Activated CD8-positive, alpha-beta T cell treated with anti-CD3 and anti-CD28 coated beads for 36 hours (primary cell): ENCODE measurements around the gene ADD1. TPM values are rescaled to one million over a fixed set of nuclear protein-coding genes. Genes with fewer than 3 reads are reported as not detected.

ENCODE experiments used
- ATAC-seq: fragments of 200-7000 bp; cut with Tn5 transposase; one replicate; pipeline ENCODE4 v1.10.0; 2021; ENCODE audit warnings: mild to moderate bottlenecking, moderate library complexity
- CTCF ChIA-PET: fragments of 350-600 bp; sonication (Branson Sonifier 250); formaldehyde crosslinking; loops from one replicate; lab custom pipeline; 2021; ENCODE audit warnings: antibody characterized with exemption; lab: Charles Lee
- POLR2A ChIA-PET: fragments of 350-600 bp; sonication (Branson Sonifier 250); formaldehyde crosslinking; loops from one replicate; lab custom pipeline; 2021; ENCODE audit warnings: antibody characterized with exemption; lab: Charles Lee
- DNase-seq: peaks from one replicate; pipeline ENCODE4 v3.0.0-alpha.2; 2020
- H3K27ac Mint-ChIP-seq: one replicate; pipeline ENCODE4 v1.8.0; 2021; ENCODE audit warnings: mild to moderate bottlenecking, mixed read lengths
- H3K27me3 Mint-ChIP-seq: one replicate; pipeline ENCODE4 v1.8.0; 2021; ENCODE audit warnings: mixed read lengths
- H3K36me3 Mint-ChIP-seq: one replicate; pipeline ENCODE4 v1.8.0; 2021; ENCODE audit warnings: low read depth, mixed read lengths
- H3K4me1 Mint-ChIP-seq: one replicate; pipeline ENCODE4 v1.8.0; 2021; ENCODE audit warnings: low read depth, mixed read lengths
- H3K4me3 Mint-ChIP-seq: one replicate; pipeline ENCODE4 v1.8.0; 2021; ENCODE audit warnings: mild to moderate bottlenecking, moderate library complexity, mixed read lengths
- H3K9me3 Mint-ChIP-seq: one replicate; pipeline ENCODE4 v1.8.0; 2021; ENCODE audit warnings: mixed read lengths
- intact Hi-C: fragments of 100-400 bp; cut with micrococcal nuclease; formaldehyde crosslinking; loops from one replicate; pipeline ENCODE4 v1.10.0; 2022
- total RNA-seq, 2 experiments: library from RNA; stranded (reverse); gene quantifications; one replicate each; pipeline ENCODE4 v1.2.3, GENCODE V29; 2021
- TF ChIP-seq, protein P1 (sequence below): fragments of 200-600 bp; IDR thresholded peaks from one replicate; pipeline ENCODE4 v1.8.0; 2022; ENCODE audit warnings: antibody characterized with exemption, mild to moderate bottlenecking

Gene ADD1
- total RNA-seq, 2 experiments from 2014 or later: 149 to 154 TPM

DNA sequence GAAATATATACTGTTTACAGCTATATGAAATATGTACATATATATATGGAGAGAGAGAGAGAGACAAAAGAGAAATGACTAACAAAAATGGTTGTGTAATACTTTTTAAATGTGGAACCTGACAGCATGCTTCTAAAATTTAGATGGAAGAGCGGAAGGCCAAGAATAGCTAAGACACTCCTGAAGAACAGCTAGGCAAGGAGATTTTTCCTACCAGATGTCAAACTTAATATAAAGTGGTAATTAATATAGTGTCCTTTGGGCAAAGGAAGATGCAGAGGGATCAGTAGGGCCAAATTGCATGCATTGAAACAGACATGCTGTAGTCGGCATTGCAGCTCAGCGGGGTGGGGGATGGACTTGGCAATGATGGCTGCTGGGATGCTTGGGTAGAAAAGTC lies 45.2 kb downstream of the ADD1 start:
- Mint-ChIP-seq H3K4me3 (no peak overlapping the region), H3K27me3 (no peaks in the 10 kb centered on the region), H3K36me3 (peaks cover 22% of the 10 kb centered on the region), H3K27ac (no peak overlapping the region), H3K9me3 (no peaks in the 10 kb centered on the region), H3K4me1 (peaks cover 2% of the 10 kb centered on the region)
- ChIA-PET POLR2A (no interaction called here), CTCF (no interaction called here)
- DNase-seq (no peak), ATAC-seq (no peak)
- intact Hi-C loops: no loop called here
- TF ChIP-seq, protein P1, sequence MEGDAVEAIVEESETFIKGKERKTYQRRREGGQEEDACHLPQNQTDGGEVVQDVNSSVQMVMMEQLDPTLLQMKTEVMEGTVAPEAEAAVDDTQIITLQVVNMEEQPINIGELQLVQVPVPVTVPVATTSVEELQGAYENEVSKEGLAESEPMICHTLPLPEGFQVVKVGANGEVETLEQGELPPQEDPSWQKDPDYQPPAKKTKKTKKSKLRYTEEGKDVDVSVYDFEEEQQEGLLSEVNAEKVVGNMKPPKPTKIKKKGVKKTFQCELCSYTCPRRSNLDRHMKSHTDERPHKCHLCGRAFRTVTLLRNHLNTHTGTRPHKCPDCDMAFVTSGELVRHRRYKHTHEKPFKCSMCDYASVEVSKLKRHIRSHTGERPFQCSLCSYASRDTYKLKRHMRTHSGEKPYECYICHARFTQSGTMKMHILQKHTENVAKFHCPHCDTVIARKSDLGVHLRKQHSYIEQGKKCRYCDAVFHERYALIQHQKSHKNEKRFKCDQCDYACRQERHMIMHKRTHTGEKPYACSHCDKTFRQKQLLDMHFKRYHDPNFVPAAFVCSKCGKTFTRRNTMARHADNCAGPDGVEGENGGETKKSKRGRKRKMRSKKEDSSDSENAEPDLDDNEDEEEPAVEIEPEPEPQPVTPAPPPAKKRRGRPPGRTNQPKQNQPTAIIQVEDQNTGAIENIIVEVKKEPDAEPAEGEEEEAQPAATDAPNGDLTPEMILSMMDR: no peak

DNA sequence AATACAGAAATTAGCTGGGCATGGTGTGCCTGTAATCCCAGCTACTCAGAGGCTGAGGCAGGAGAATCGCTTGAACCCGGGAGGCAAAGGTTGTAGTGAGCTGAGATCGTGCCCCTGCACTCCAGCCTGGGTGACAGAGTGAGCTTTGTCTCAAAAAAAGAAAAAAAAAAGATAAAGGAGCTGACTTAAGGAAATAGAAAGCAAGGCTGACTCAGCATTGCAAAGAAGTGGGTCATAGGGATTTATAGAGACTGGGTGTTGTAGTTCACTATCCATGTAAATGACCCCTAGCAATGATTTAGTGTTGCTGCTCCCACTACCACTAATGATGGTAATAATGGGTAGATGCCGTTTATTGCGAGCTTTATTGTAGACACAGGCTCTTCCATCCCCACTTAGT lies 47.6 kb downstream of the ADD1 start:
- intact Hi-C loops: no loop called here
- CTCF ChIA-PET: interaction anchor here (0.7 kb wide), 1 partner anchor 127 kb away, joined by 3 read pairs; no protein-coding TSS in a partner anchor
- no peak for DNase-seq
- Mint-ChIP-seq H3K9me3 (no peaks in the 10 kb centered on the region), H3K4me1 (peaks cover 2% of the 10 kb centered on the region), H3K27me3 (no peaks in the 10 kb centered on the region), H3K4me3 (no peak overlapping the region), H3K27ac (peak overlapping the region; percentile 44), H3K36me3 (peaks cover 21% of the 10 kb centered on the region)
- POLR2A ChIA-PET: no interaction called here
- no peak for ATAC-seq
- TF ChIP-seq, protein P1: no peak

DNA sequence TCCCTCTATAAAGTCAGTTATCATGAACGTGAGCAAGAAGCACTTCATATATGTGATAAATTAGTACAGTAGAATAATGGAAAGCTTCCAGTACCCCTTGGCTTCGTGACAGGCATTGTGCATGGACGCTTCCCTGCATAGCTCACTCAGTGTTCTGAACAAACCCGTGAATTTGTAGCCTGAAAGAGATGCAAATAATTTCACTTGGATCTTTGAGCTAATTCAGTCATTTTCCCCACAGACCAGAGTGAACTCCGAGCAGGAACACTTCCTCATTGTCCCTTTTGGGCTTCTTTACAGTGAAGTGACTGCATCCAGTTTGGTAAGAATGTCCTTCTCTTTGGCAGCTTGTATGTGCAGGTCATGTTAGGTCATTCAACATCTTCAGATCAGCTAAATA lies 50.1 kb downstream of the ADD1 start:
- ChIA-PET CTCF (interaction anchor here (0.9 kb wide), 1 partner anchor 9 kb away, joined by 3 read pairs; no protein-coding TSS in a partner anchor), POLR2A (no interaction called here)
- H3K36me3 Mint-ChIP-seq: peaks cover 16% of the 10 kb centered on the region
- no peak for DNase-seq
- H3K4me3 Mint-ChIP-seq: no peak overlapping the region
- peaks cover 2% of the 10 kb centered on the region for H3K4me1 Mint-ChIP-seq
- TF ChIP-seq, protein P1: no peak
- no peak for ATAC-seq
- peak overlapping the region; percentile 27 for H3K27ac Mint-ChIP-seq
- intact Hi-C loops: no loop called here
- no peaks in the 10 kb centered on the region for H3K27me3 Mint-ChIP-seq
- no peaks in the 10 kb centered on the region for H3K9me3 Mint-ChIP-seq

DNA sequence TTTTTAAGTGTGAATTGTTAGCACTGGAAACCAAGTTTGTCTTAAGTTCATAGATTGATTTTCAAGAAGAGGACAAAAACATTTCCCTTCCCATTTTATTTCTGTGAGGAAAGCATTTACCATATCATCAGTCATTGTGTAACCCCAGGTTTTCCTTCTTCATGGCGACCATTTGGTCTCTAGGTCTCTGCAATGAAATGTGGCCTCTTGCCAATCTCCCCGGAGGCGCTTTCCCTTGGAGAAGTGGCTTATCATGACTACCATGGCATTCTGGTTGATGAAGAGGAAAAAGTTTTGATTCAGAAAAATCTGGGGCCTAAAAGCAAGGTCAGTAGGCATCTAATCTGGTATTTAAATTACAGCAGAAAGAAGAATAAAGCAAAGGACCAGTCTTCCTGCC lies 54.4 kb downstream of the ADD1 start:
- Mint-ChIP-seq H3K4me1 (no peaks in the 10 kb centered on the region), H3K9me3 (no peaks in the 10 kb centered on the region), H3K4me3 (no peak overlapping the region), H3K36me3 (peaks cover 35% of the 10 kb centered on the region), H3K27me3 (no peaks in the 10 kb centered on the region), H3K27ac (peak overlapping the region; percentile 10)
- intact Hi-C loops: no loop called here
- POLR2A ChIA-PET: no interaction called here
- ATAC-seq (no peak), DNase-seq (no peak)
- CTCF ChIA-PET: no interaction called here
- TF ChIP-seq, protein P1: no peak

DNA sequence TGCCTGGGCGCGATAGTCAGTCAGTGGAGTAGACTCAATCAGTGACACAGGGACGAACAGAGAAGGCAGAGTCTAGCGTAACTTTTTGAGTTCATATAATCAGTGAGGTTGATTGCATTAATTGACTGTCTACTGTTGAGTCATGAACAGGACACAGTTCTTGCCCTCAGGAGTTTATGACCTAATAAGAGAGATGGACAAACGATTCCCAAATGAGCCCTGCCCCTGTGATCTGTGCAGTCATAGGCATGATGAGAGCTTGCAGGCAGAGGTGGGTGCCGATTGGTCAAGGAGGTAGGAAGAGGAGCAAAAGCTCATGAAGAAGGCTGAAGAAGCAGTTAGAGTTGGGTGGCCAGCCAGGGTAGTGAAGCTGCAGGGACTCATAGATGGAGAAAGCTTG lies 57.1 kb downstream of the ADD1 start:
- TF ChIP-seq, protein P1: no peak
- Mint-ChIP-seq H3K27me3 (no peaks in the 10 kb centered on the region), H3K27ac (peak overlapping the region; percentile 2), H3K4me3 (no peak overlapping the region), H3K4me1 (peaks cover 14% of the 10 kb centered on the region), H3K9me3 (no peaks in the 10 kb centered on the region), H3K36me3 (peaks cover 32% of the 10 kb centered on the region)
- ATAC-seq (no peak), DNase-seq (no peak)
- POLR2A ChIA-PET: no interaction called here
- CTCF ChIA-PET: no interaction called here
- intact Hi-C loops: no loop called here
